GM21381 (cell line): ENCODE data around the gene WDPCP.
"Not testable (repeated sequence)": the region's sequence is repeated elsewhere in the genome, so short reads cannot be mapped to it uniquely, and the experiment has no call there.

Experiments used
- ATAC-seq: cut with Tn5 transposase; IDR thresholded peaks from one replicate; pipeline ENCODE4 v1.9.1; 2021; ENCODE audit warnings: mild to moderate bottlenecking, moderate library complexity; ENCODE audit not compliant: unreplicated experiment

The WDPCP gene

DNA sequence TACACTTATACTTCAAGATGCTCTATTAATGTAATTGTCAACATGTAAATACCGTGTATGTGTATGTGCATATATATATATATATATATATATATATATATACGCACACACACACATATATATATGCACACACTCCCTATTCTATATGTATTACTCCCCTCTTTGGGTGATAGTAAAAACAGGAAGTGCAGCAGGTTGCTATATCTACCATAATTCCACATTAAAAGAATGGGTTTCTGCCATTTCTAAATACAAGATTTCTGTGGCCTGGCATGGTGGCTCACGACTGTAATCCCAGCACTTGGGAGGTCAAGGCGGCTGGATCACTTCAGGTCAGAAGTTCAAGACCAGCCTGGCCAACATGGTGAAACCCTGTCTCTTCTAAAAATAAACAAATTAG lies 460.7 kb downstream of the WDPCP start:
- ATAC-seq = no peak

DNA sequence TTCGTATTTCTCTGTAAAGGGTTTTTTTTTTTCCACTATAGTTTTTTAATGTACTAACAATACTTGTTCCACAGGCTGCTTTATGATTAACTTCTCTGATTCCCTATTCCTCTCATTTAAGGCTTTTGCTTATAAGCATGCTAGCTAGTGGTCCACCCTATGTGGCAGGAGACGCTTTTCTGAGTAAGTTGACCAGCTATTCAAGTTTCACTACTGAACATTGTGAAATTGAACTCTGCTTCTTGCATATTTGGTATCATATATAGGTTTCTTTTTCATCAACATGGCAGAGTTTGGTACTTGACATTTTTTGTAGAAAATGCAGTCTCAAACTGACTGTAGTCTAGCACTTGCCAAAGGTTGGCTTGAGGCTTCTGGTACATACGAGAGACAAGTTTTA lies 463.4 kb downstream of the WDPCP start:
- ATAC-seq = peak; percentile 86

GRCh38 chr2:63124218-63124617 lies 464.1 kb downstream of the WDPCP start:
- ATAC-seq = peak; percentile 67

- no peak for ATAC-seq
Observed at GRCh38 chr2:63122921-63123320, 465.4 kb downstream of the WDPCP start.

- no peak for ATAC-seq
Observed at GRCh38 chr2:63121055-63121834, 467.0 kb downstream of the WDPCP start.

GRCh38 chr2:63118821-63119220 lies 469.5 kb downstream of the WDPCP start:
- ATAC-seq = no peak

- ATAC-seq = no peak
Observed at GRCh38 chr2:63104482-63104881, 483.8 kb downstream of the WDPCP start.

- no peak for ATAC-seq
Observed at GRCh38 chr2:63101954-63102353, 486.3 kb downstream of the WDPCP start.

- ATAC-seq = no peak
Observed at GRCh38 chr2:63099032-63099431, 489.2 kb downstream of the WDPCP start.

GRCh38 chr2:63096491-63096890 lies 491.8 kb downstream of the WDPCP start:
- no peak for ATAC-seq

- no peak for ATAC-seq
Observed at GRCh38 chr2:63093502-63093901, 494.8 kb downstream of the WDPCP start.

- no peak for ATAC-seq
Observed at GRCh38 chr2:63092857-63093256, 495.4 kb downstream of the WDPCP start.

GRCh38 chr2:63092401-63092800 lies 495.9 kb downstream of the WDPCP start:
- ATAC-seq = no peak

- no peak for ATAC-seq
Observed at GRCh38 chr2:63086687-63087086, 501.6 kb downstream of the WDPCP start.

GRCh38 chr2:63081404-63081803 lies 506.9 kb downstream of the WDPCP start:
- ATAC-seq = no peak

DNA sequence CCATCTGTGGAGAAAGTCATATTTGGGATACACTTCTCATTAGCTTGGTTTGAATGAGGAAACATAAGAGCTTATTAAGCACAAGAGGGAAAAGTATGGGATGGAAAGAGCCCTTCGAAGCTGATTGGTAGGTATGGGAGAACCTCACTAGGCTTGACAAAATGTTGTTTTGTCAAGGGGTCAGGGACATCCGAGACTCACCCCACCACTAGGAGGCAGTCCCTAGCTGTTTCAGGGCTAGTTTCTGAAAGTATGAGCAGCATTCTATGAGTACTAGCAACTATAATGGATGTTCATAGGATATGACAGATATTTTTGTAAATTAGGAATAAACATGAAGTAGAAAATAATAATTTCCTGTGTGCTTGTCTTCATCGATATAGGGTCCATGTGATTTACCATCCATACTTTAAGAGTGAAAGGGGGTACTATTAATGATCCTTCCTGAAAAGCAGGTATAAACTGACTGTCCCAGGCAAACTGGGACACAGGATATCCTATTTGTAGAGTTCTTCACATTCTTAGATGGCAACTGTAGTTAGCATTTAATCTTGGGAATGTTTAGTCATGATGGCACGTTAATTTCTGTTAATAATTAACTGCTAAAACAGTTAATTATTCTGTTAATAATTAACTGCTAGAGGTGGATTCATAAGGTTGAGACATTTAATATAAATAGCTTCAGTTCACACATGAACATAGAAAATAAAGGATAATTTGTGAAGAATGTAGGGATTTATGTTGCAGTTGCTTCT lies 509.2 kb downstream of the WDPCP start:
- no peak for ATAC-seq

- not testable (repeated sequence) for ATAC-seq
Observed at GRCh38 chr2:63074399-63074798, 513.9 kb downstream of the WDPCP start.

- no peak for ATAC-seq
Observed at GRCh38 chr2:63073994-63074393, 514.3 kb downstream of the WDPCP start.

DNA sequence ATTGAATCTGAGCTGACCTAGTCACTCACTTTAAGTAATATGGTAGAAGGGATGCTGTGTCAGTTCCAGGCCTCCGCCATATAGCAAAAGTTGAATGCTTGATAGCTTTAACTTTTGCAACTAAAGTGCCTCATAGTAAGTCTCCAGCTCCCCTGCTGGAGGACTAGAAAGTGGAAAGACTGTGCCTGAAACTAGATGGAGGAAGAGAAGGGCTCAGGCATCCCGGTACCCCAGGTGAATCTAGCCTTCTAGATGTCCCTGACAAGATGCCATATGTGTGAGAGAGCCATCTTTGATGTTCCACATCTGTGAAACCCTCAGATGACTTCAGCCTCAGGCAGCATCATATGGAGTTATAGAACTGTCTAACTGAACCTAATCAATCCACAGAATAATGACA lies 516.6 kb downstream of the WDPCP start:
- no peak for ATAC-seq
